Fibroblast of skin of left quadriceps (primary cell): Measurements from ENCODE around the gene PLA2G3.
"Not testable (repeated sequence)": the region's sequence is repeated elsewhere in the genome, so short reads cannot be mapped to it uniquely, and the experiment has no call there.

Source experiments
- DNase-seq, 2 experiments: peaks; one replicate each; pipeline ENCODE4 v3.0.0-alpha.2; 2013; ENCODE audit warnings: low read depth in 2 of 2

The PLA2G3 gene

GRCh38 chr22:31100762-31101525, 39.4 kb downstream of the PLA2G3 start:
- no peak for DNase-seq

GRCh38 chr22:31099841-31100761, 40.2 kb downstream of the PLA2G3 start:
- DNase-seq = no peak

GRCh38 chr22:31099386-31099785, 40.9 kb downstream of the PLA2G3 start:
- no peak for DNase-seq

GRCh38 chr22:31098632-31099110, 41.6 kb downstream of the PLA2G3 start:
- no peak for DNase-seq

GRCh38 chr22:31097941-31098631, 42.2 kb downstream of the PLA2G3 start:
- DNase-seq = no peak

GRCh38 chr22:31097539-31097938, 42.8 kb downstream of the PLA2G3 start:
- DNase-seq = not testable (repeated sequence)

- DNase-seq = no peak
These were observed 43.5 kb downstream of the PLA2G3 start for GRCh38 chr22:31096657-31097279.

GRCh38 chr22:31095637-31096249, 44.6 kb downstream of the PLA2G3 start:
- DNase-seq = no peak

GRCh38 chr22:31094741-31095140, 45.6 kb downstream of the PLA2G3 start:
- DNase-seq = no peak

- DNase-seq = no peak
These were observed 46.2 kb downstream of the PLA2G3 start for GRCh38 chr22:31094021-31094551.

- no peak for DNase-seq
These were observed 47.0 kb downstream of the PLA2G3 start for GRCh38 chr22:31093086-31093850.

- no peak for DNase-seq
These were observed 48.1 kb downstream of the PLA2G3 start for GRCh38 chr22:31092161-31092560.

GRCh38 chr22:31091106-31091975, 49.0 kb downstream of the PLA2G3 start:
- DNase-seq = no peak

- no peak for DNase-seq
These were observed 49.9 kb downstream of the PLA2G3 start for GRCh38 chr22:31090217-31091085.

GRCh38 chr22:31089160-31090100, 50.9 kb downstream of the PLA2G3 start:
- DNase-seq = no peak

GRCh38 chr22:31088233-31088986, 51.9 kb downstream of the PLA2G3 start:
- no peak for DNase-seq
